HFFc6 (cell line): ENCODE data around the gene ATF7IP2. TPM values are rescaled to one million over a fixed set of nuclear protein-coding genes. Genes with fewer than 3 reads are reported as not detected.

Experiments
- DNase-seq: peaks from one replicate; pipeline ENCODE4 v3.0.0-alpha.2; 2018
- H3K27ac Mint-ChIP-seq: 2 replicates; pipeline ENCODE4 v1.8.0; 2020; ENCODE audit warnings: mild to moderate bottlenecking, mixed read lengths
- H3K27me3 Mint-ChIP-seq: 2 replicates; pipeline ENCODE4 v1.8.0; 2021; ENCODE audit warnings: mild to moderate bottlenecking, moderate library complexity, mixed read lengths; ENCODE audit not compliant: insufficient read depth
- H3K36me3 Mint-ChIP-seq: 2 replicates; pipeline ENCODE4 v1.8.0; 2021; ENCODE audit warnings: low read depth, mixed read lengths
- H3K4me1 Mint-ChIP-seq: 2 replicates; pipeline ENCODE4 v1.8.0; 2020; ENCODE audit warnings: low read depth, mixed read lengths
- H3K4me3 Mint-ChIP-seq: 2 replicates; pipeline ENCODE4 v1.8.0; 2020; ENCODE audit warnings: mild to moderate bottlenecking, moderate library complexity, mixed read lengths
- H3K9me3 Mint-ChIP-seq: 2 replicates; pipeline ENCODE4 v1.8.0; 2020; ENCODE audit warnings: mild to moderate bottlenecking, mixed read lengths
- total RNA-seq, 6 experiments: library from RNA; stranded (reverse); fragmentation: NEBNext Ultra II Directional; extraction: Animal tissue kit (Norgen Biotek cat#: 25700); gene quantifications; 2 replicates in 1 of 6; 3 replicates in 5 of 6; pipeline ENCODE4 v1.2.3, GENCODE V29; 2021
- TF ChIP-seq, protein P1 (sequence below): fragments of 200-600 bp; sonication (generic); IDR thresholded peaks from 2 replicates; pipeline ENCODE4 v1.5.0; 2021; ENCODE audit warnings: antibody characterized with exemption, mild to moderate bottlenecking

The ATF7IP2 gene
- total RNA-seq, 6 experiments from 2014 or later, result 0.22 to 1.2 (median 0.62) TPM; not detected in 2

DNA sequence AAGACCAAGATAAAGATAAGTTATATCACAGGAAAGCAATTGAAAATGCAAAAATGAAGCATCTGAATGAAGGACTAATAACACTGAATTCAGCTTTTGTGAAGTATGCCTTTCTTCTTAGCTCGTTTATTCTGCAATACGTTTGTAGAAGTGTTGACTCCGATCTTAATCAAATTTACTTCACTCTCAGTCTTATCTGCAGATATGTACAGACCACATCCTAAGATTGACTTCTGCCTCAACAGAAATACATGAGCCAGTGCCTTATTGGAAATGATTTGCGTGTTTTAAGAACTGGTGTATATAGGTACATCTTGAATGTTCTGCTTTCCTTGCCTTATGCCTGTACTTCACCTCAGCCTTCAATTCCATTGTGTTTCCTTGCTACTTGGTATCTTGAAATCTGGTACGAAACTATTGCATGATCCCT, 1.3 kb downstream of the ATF7IP2 start:
- H3K27ac Mint-ChIP-seq, result no peak overlapping the region

DNA sequence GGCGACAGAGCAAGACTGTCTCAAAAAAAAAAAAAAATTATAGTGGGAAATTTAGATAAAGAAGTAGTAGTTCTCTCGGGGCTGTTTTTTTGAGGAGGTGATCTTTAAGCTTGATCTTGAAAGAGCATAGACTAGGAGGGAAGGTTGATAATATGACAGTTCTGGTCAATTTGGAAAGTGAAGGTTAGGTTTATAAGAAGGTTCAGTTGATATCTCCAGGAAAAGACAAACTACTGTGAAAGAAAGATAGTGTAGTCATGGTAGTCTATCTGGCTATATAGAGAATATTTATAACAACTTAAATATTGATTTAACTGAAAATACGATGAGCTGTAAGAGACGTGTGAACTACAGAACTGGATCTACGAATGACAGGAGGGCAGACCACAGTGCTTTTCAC, 3.1 kb downstream of the ATF7IP2 start:
- Mint-ChIP-seq H3K27me3 (peaks cover 2% of the 10 kb centered on the region), H3K27ac (no peak overlapping the region), H3K9me3 (peaks cover 12% of the 10 kb centered on the region; the same call in 1 of the 2 replicates), H3K36me3 (no peaks in the 10 kb centered on the region), H3K4me1 (no peaks in the 10 kb centered on the region), H3K4me3 (no peak overlapping the region)
- TF ChIP-seq, protein P1, sequence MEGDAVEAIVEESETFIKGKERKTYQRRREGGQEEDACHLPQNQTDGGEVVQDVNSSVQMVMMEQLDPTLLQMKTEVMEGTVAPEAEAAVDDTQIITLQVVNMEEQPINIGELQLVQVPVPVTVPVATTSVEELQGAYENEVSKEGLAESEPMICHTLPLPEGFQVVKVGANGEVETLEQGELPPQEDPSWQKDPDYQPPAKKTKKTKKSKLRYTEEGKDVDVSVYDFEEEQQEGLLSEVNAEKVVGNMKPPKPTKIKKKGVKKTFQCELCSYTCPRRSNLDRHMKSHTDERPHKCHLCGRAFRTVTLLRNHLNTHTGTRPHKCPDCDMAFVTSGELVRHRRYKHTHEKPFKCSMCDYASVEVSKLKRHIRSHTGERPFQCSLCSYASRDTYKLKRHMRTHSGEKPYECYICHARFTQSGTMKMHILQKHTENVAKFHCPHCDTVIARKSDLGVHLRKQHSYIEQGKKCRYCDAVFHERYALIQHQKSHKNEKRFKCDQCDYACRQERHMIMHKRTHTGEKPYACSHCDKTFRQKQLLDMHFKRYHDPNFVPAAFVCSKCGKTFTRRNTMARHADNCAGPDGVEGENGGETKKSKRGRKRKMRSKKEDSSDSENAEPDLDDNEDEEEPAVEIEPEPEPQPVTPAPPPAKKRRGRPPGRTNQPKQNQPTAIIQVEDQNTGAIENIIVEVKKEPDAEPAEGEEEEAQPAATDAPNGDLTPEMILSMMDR, result no peak
- no peak for DNase-seq

More for the DNA sequence above, 1.3 kb downstream of the ATF7IP2 start:
- no peak for DNase-seq
- Mint-ChIP-seq H3K27me3 (peaks cover 2% of the 10 kb centered on the region), H3K4me3 (peak overlapping the region; percentile 85; the same call in 1 of the 2 replicates), H3K4me1 (no peaks in the 10 kb centered on the region), H3K36me3 (no peaks in the 10 kb centered on the region), H3K9me3 (peaks cover 18% of the 10 kb centered on the region)
- TF ChIP-seq, protein P1, result no peak

DNA sequence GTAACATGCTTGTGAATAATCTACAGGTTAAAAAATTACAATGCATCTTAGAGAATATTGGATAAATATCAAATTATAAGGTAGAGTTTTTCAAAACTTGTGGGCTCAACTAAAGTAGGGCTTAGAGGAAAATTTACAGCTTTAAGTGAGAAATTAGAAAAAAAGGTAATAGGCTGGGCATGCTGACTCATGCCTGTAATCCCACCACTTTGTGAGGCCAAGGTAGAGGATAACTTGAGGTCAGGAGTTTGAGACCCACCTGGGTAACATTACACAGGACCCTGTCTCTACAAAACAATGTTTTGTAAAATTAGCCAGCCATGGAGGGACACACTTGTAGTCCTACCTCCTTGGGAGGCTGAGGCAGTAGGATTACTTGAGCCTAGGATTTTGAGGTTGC, 4.5 kb downstream of the ATF7IP2 start:
- no peaks in the 10 kb centered on the region for H3K36me3 Mint-ChIP-seq
- TF ChIP-seq, protein P1, result no peak
- H3K27ac Mint-ChIP-seq, result no peak overlapping the region
- DNase-seq, result no peak
- H3K4me3 Mint-ChIP-seq, result no peak overlapping the region
- H3K4me1 Mint-ChIP-seq, result no peaks in the 10 kb centered on the region
- peaks cover 15% of the 10 kb centered on the region; the same call in 1 of the 2 replicates for H3K9me3 Mint-ChIP-seq
- peaks cover 2% of the 10 kb centered on the region for H3K27me3 Mint-ChIP-seq

DNA sequence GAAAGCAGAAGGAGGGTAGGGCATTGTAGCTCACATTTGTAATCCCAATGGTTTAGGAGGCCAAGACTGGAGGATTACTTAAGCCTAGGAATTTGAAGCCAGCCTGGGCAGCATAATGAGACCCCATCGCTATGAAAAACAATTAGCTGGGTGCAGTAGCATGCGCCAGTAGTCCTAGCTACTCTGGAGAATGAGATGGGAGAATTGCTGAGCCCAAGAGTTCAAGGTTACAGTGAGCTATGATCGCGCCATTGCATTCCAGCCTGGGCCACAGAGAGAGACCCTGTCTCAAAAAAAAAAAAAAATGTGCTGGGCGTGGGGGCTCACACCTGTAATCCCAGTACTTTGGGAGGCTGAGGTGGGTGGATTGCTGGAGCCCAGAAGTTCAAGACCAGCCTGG, 5.0 kb downstream of the ATF7IP2 start:
- H3K36me3 Mint-ChIP-seq, result no peaks in the 10 kb centered on the region
- H3K27me3 Mint-ChIP-seq, result peaks cover 1% of the 10 kb centered on the region; the same call in 1 of the 2 replicates
- no peak for DNase-seq

DNA sequence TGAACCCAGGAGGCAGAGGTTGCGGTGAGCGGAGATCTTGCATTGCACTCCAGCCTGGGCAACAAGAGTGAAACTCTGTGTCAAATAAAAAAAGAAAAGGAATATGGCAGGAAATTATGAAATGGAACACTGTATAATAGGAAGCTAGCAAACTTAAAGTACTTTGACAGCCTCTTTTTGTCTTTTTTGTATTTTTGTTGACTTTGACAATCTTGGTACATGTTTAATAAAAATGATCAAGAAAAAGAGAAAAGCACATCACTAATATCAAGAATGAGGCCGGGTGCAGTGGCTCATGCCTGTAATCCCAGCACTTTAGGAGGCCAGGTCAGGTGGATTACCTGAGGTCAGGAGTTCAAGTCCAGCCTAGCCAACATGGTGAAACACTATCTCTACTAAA, 5.5 kb downstream of the ATF7IP2 start:
- Mint-ChIP-seq H3K4me1 (no peaks in the 10 kb centered on the region), H3K27me3 (no peaks in the 10 kb centered on the region), H3K36me3 (no peaks in the 10 kb centered on the region), H3K9me3 (peaks cover 15% of the 10 kb centered on the region; the same call in 1 of the 2 replicates), H3K4me3 (no peak overlapping the region), H3K27ac (no peak overlapping the region)
- TF ChIP-seq, protein P1, result no peak
- no peak for DNase-seq

More for the DNA sequence above, 5.0 kb downstream of the ATF7IP2 start:
- Mint-ChIP-seq H3K9me3 (peaks cover 15% of the 10 kb centered on the region; the same call in 1 of the 2 replicates), H3K4me3 (no peak overlapping the region), H3K4me1 (no peaks in the 10 kb centered on the region), H3K27ac (no peak overlapping the region)
- TF ChIP-seq, protein P1, result no peak

DNA sequence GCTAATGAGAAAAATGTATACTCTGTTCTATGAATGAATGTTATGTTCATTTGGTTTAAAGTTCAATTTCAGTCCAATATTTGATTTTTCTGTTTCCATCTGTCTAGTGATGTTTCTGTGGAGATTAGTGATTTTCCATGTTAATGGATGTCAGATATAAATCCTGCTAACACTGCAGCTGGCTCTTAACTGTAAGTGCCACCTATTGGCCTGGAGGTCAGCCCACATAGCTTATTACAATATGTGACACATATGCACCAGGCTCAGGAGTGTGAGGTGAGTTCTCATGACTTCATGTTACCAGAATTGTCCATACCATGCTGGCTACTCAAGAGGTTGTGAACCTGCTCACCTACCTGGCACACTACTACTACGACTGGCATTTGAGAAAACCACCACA, 17.1 kb downstream of the ATF7IP2 start:
- no peak overlapping the region for H3K27ac Mint-ChIP-seq
- H3K36me3 Mint-ChIP-seq, result peaks cover 12% of the 10 kb centered on the region; the same call in 1 of the 2 replicates
- H3K27me3 Mint-ChIP-seq, result no peaks in the 10 kb centered on the region; the same call in 1 of the 2 replicates
- no peak overlapping the region for H3K4me3 Mint-ChIP-seq
- TF ChIP-seq, protein P1, result no peak
- no peak for DNase-seq
- H3K9me3 Mint-ChIP-seq, result peaks cover 34% of the 10 kb centered on the region
- no peaks in the 10 kb centered on the region for H3K4me1 Mint-ChIP-seq
